HCT116 (cell line): ENCODE data around the gene METTL24. TPM values are rescaled to one million over a fixed set of nuclear protein-coding genes. Genes with fewer than 3 reads are reported as not detected.

Experiments
- ATAC-seq: fragments of 200-7000 bp; cut with Tn5 transposase; 2 replicates; pipeline ENCODE4 v1.9.1; 2020; ENCODE audit warnings: mild to moderate bottlenecking, moderate library complexity
- BruUV-seq: library from RNA; stranded (reverse); fragments of 400-500 nt; replicated peaks from 2 replicates; lab custom pipeline; 2021; lab: Mats Ljungman, UMichigan
- CTCF ChIA-PET: fragments of 300-600 bp; sonication (Branson Sonifier 250); formaldehyde crosslinking; loops from one replicate; lab custom pipeline; 2021; ENCODE audit warnings: antibody characterized with exemption; lab: Charles Lee
- POLR2A ChIA-PET: fragments of 300-600, 350-600 bp; sonication (Branson Sonifier 250); formaldehyde crosslinking; loops from one replicate; lab custom pipeline; 2021; ENCODE audit warnings: antibody characterized with exemption; lab: Charles Lee
- RAD21 ChIA-PET, 2 experiments: fragments of 300-600 bp; sonication (Branson Sonifier 250); formaldehyde crosslinking; loops; one replicate each; lab custom pipeline; 2023; ENCODE audit warnings: low total read pairs in 2 of 2; ENCODE audit not compliant: uncharacterized antibody in 2 of 2, unreplicated experiment in 2 of 2, low non-redundant PET in 1 of 2; lab: Charles Lee
- DNase-seq: peaks from one replicate; pipeline ENCODE4 v3.0.0-alpha.2; 2010; ENCODE audit warnings: low read depth, low spot score
- H2AFZ ChIP-seq: fragments of 200-600 bp; shearing (Covaris generic), sonication (generic); 2 replicates; pipeline ENCODE4 v1.6.1; 2017; ENCODE audit warnings: low read depth, mixed run types, mixed read lengths, antibody characterized with exemption, low read length; ENCODE audit not compliant: poor library complexity, severe bottlenecking
- H3K27ac ChIP-seq: 2 replicates; pipeline ENCODE4 v1.5.1; 2012; ENCODE audit warnings: low read depth, low read length
- H3K27me3 ChIP-seq: fragments of 200-600 bp; sonication (generic); 2 replicates; pipeline ENCODE4 v1.6.1; 2016; ENCODE audit warnings: mixed run types, low read length, mixed read lengths; ENCODE audit not compliant: insufficient read depth
- H3K36me3 ChIP-seq, 2 experiments: fragments of 200-500 bp in 1 of 2; fragments of 200-600 bp in 1 of 2; sonication (Bioruptor generic) in 1 of 2; sonication (generic) in 1 of 2; 2 replicates each; pipeline versions ENCODE4 v1.5.1 to v1.6.1; 2014 to 2016; ENCODE audit warnings: low read length in 2 of 2, inconsistent platforms in 1 of 2, mixed read lengths in 1 of 2, mixed run types in 1 of 2; ENCODE audit not compliant: insufficient read depth in 2 of 2, control insufficient read depth in 1 of 2
- H3K4me1 ChIP-seq, 2 experiments: fragments of 200-600 bp in 1 of 2; sonication (generic) in 1 of 2; 2 replicates each; pipeline versions ENCODE4 v1.5.1 to v1.6.1; 2012 to 2017; ENCODE audit warnings: low read length in 2 of 2, inconsistent platforms in 1 of 2, mild to moderate bottlenecking in 1 of 2, mixed read lengths in 1 of 2, mixed run types in 1 of 2, moderate library complexity in 1 of 2; ENCODE audit not compliant: insufficient read depth in 2 of 2, control insufficient read depth in 1 of 2
- H3K4me2 ChIP-seq: fragments of 200-600 bp; sonication (generic); 2 replicates; pipeline ENCODE4 v1.6.1; 2017; ENCODE audit warnings: mixed run types, low read length, mixed read lengths
- H3K4me3 ChIP-seq, 2 experiments: fragments of 200-600 bp in 1 of 2; sonication (generic) in 1 of 2; replicated peaks in 1 of 2; 2 replicates each; pipeline ENCODE4 v1.5.1; 2011 to 2016; ENCODE audit warnings: low read length in 2 of 2, control low read depth in 1 of 2, low read depth in 1 of 2, mild to moderate bottlenecking in 1 of 2, mixed read lengths in 1 of 2, mixed run types in 1 of 2
- H3K79me2 ChIP-seq: fragments of 200-600 bp; sonication (generic); 2 replicates; pipeline ENCODE4 v1.6.1; 2017; ENCODE audit warnings: mild to moderate bottlenecking, mixed run types, low read length, moderate library complexity, mixed read lengths; ENCODE audit not compliant: insufficient read depth
- H3K9ac ChIP-seq: fragments of 200-600 bp; sonication (generic); 2 replicates; pipeline ENCODE4 v1.6.1; 2016; ENCODE audit warnings: low read length, mixed read lengths
- H3K9me2 ChIP-seq: fragments of 200-600 bp; sonication (generic), shearing (Covaris generic); 2 replicates; pipeline ENCODE4 v1.6.1; 2017; ENCODE audit warnings: mixed run types, mild to moderate bottlenecking, moderate library complexity; ENCODE audit not compliant: insufficient read depth
- H3K9me3 ChIP-seq, 2 experiments: fragments of 200-500 bp in 1 of 2; fragments of 200-600 bp in 1 of 2; sonication (Bioruptor generic) in 1 of 2; sonication (generic) in 1 of 2; 2 replicates each; pipeline ENCODE4 v1.6.1; 2014 to 2017; ENCODE audit warnings: low read length in 2 of 2, mixed read lengths in 2 of 2, inconsistent platforms in 1 of 2, low read depth in 1 of 2, mild to moderate bottlenecking in 1 of 2, mixed run types in 1 of 2, moderate library complexity in 1 of 2; ENCODE audit not compliant: control insufficient read depth in 1 of 2, insufficient read depth in 1 of 2
- H4K20me1 ChIP-seq: fragments of 200-600 bp; sonication (generic), shearing (Covaris generic); 2 replicates; pipeline ENCODE4 v1.6.1; 2017; ENCODE audit warnings: mixed run types, mild to moderate bottlenecking, moderate library complexity; ENCODE audit not compliant: insufficient read depth
- ATF3 ChIP-seq: IDR thresholded peaks from 2 replicates; pipeline ENCODE4 v1.6.1; 2012
- CTCF ChIP-seq, 3 experiments: fragments of 200-600 bp in 1 of 3; sonication (generic) in 1 of 3; IDR thresholded peaks in 2 of 3; conservative IDR thresholded peaks in 1 of 3; 2 replicates each; pipeline ENCODE4 v1.5.1; 2012 to 2017; ENCODE audit warnings: low read depth in 2 of 3, low read length in 2 of 3, antibody characterized with exemption in 1 of 3, borderline replicate concordance in 1 of 3, control low read depth in 1 of 3, mild to moderate bottlenecking in 1 of 3, mixed read lengths in 1 of 3, mixed run types in 1 of 3, moderate library complexity in 1 of 3; ENCODE audit not compliant: insufficient read depth in 1 of 3
- EGR1 ChIP-seq: IDR thresholded peaks from 2 replicates; pipeline ENCODE4 v1.6.1; 2012; ENCODE audit warnings: low read depth
- EZH2phosphoT487 ChIP-seq: fragments of 200-600 bp; IDR thresholded peaks from 2 replicates; pipeline ENCODE4 v1.6.1; 2018; ENCODE audit warnings: antibody characterized with exemption, borderline replicate concordance
- FOSL1 ChIP-seq: IDR thresholded peaks from 2 replicates; pipeline ENCODE4 v1.6.1; 2012; ENCODE audit warnings: low read depth
- POLR2AphosphoS5 ChIP-seq: IDR thresholded peaks from 2 replicates; pipeline ENCODE4 v1.6.1; 2011; ENCODE audit warnings: mild to moderate bottlenecking, low read depth, low read length, moderate library complexity
- REST ChIP-seq: IDR thresholded peaks from 2 replicates; pipeline ENCODE4 v1.6.1; 2012; ENCODE audit warnings: low read depth
- SIN3A ChIP-seq: IDR thresholded peaks from 2 replicates; pipeline ENCODE4 v1.6.1; 2012; ENCODE audit warnings: low read depth
- SP1 ChIP-seq: IDR thresholded peaks from 2 replicates; pipeline ENCODE4 v1.6.1; 2012; ENCODE audit warnings: low read depth
- ZFX ChIP-seq: fragments of 450-650 bp; IDR thresholded peaks from 2 replicates; pipeline ENCODE4 v1.6.1; 2017
- ZNF274 ChIP-seq: fragments of 200-500 bp; sonication (Bioruptor generic); IDR thresholded peaks from 2 replicates; pipeline ENCODE4 v1.6.1; 2014; ENCODE audit warnings: mild to moderate bottlenecking, low read depth, low read length, inconsistent platforms
- intact Hi-C: fragments of 100-400 bp; cut with micrococcal nuclease; formaldehyde crosslinking; loops from 2 replicates; pipeline ENCODE4 v1.10.0; 2022
- total RNA-seq: library from RNA; stranded (reverse); gene quantifications from one replicate; pipeline ENCODE4 v1.2.1, GENCODE V29; 2021; ENCODE audit not compliant: unreplicated experiment

METTL24 gene
- total RNA-seq, 1 experiment from 2014 or later, result not detected

GRCh38 chr6:110387986-110388385 lies 29.8 kb upstream of the METTL24 start (continued):
- TF ChIP-seq REST, result no peak
- TF ChIP-seq ZFX, result no peak
- no peak for TF ChIP-seq SIN3A
- TF ChIP-seq ZNF274, result no peak
- no peak for TF ChIP-seq SP1

- POLR2A ChIA-PET, result no interaction called here
- intact Hi-C loops, result no loop called here
Observed at GRCh38 chr6:110385458-110385863, 27.3 kb upstream of the METTL24 start.

More at GRCh38 chr6:110385458-110385863, 27.3 kb upstream of the METTL24 start:
- TF ChIP-seq CTCF (IDR thresholded peaks at IDR 0.05 in 2 of 3, conservative IDR thresholded peaks at IDR 0.05 in 1 of 3; ENCODE audit: borderline replicate concordance in 1 of 3, insufficient read depth in 1 of 3, low read depth in 2 of 3, low read length in 2 of 3) (no peak), SP1 (no peak), EZH2phosphoT487 (no peak), REST (no peak), EGR1 (no peak), POLR2AphosphoS5 (no peak), SIN3A (no peak), ATF3 (no peak), ZNF274 (no peak), FOSL1 (no peak)
- Histone ChIP-seq H3K27ac (no peak overlapping the region), H2AFZ (no peak overlapping the region), H3K4me2 (no peak overlapping the region), H3K27me3 (no peaks in the 10 kb centered on the region), H3K4me3 (no peak overlapping the region), H3K4me1 (no peaks in the 10 kb centered on the region), H4K20me1 (no peaks in the 10 kb centered on the region), H3K9me2 (no peaks in the 10 kb centered on the region), H3K9ac (no peak overlapping the region), H3K79me2 (no peaks in the 10 kb centered on the region), H3K36me3 (no peaks in the 10 kb centered on the region), H3K9me3 (no peaks in the 10 kb centered on the region)
- ChIA-PET RAD21 (no interaction called here), CTCF (interaction anchor here (1.1 kb wide), 1 partner anchor 346 kb away, joined by 3 read pairs; no protein-coding TSS in a partner anchor)
- no peak for ATAC-seq
- DNase-seq, result no peak
- BruUV-seq, result no TSS peak
